ENCODE measurements around the gene FZD8. TPM values are rescaled to one million over a fixed set of nuclear protein-coding genes. Genes with fewer than 3 reads are reported as not detected.

FZD8 gene
- total RNA-seq, 1 experiment from 2014 or later = 1.8 TPM

DNA sequence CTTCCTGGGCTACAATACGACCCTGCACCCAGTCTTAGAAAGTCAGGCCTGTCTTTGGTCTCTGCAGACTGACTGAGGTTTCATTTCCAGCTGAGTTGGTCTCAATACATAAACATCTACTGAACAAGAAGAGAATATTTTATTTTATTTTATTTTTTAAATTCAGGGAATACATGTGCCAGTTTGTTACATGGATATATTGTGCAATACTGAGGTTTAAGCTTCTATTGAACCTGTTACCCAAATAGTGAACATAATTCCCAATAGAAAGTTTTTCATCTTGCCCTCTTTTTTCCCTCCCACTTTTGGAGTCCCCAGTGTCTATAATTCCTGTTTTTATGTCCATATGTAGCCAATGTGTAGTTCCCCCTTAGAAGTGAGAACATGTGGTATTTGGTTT, 10.7 kb downstream of the FZD8 start:
- in situ Hi-C loops (cut with HindIII; ENCODE audit: low pct_unique_long_range_greater_than_20kb, low sequenced_read_pairs) = no loop called here
- no peak for DNase-seq (ENCODE audit: low read depth, low spot score)
- no peak for ATAC-seq
- ChIA-PET POLR2A (interaction anchor here (0.6 kb wide), 1 partner anchor 1249 kb away, joined by 3 read pairs; no protein-coding TSS in a partner anchor), CTCF (no interaction called here)
- Histone ChIP-seq H3K27me3 (ENCODE audit: control insufficient read depth, insufficient read depth, low read length) (no peaks in the 10 kb centered on the region; the same call in 1 of the 2 replicates), H3K4me3 (ENCODE audit: low read depth in 2 of 2, low read length in 2 of 2) (no peak overlapping the region), H3K9me3 (ENCODE audit: control insufficient read depth, insufficient read depth, low read depth, low read length) (no peaks in the 10 kb centered on the region), H3K4me1 (ENCODE audit: control insufficient read depth, insufficient read depth, low read length) (no peaks in the 10 kb centered on the region), H3K36me3 (ENCODE audit: control insufficient read depth, insufficient read depth, low read length) (no peaks in the 10 kb centered on the region), H3K27ac (ENCODE audit: low read length) (no peak overlapping the region)
- TF ChIP-seq SIN3A (IDR thresholded peaks at IDR 0.05; ENCODE audit: borderline replicate concordance, insufficient read depth, low read depth, low read length) (no peak), POLR2AphosphoS5 (IDR thresholded peaks at IDR 0.05; ENCODE audit: low read depth, low read length) (no peak), TCF7L2 (IDR thresholded peaks at IDR 0.05; ENCODE audit: low read depth, low read length) (no peak)
- TF ChIP-seq, protein P1, sequence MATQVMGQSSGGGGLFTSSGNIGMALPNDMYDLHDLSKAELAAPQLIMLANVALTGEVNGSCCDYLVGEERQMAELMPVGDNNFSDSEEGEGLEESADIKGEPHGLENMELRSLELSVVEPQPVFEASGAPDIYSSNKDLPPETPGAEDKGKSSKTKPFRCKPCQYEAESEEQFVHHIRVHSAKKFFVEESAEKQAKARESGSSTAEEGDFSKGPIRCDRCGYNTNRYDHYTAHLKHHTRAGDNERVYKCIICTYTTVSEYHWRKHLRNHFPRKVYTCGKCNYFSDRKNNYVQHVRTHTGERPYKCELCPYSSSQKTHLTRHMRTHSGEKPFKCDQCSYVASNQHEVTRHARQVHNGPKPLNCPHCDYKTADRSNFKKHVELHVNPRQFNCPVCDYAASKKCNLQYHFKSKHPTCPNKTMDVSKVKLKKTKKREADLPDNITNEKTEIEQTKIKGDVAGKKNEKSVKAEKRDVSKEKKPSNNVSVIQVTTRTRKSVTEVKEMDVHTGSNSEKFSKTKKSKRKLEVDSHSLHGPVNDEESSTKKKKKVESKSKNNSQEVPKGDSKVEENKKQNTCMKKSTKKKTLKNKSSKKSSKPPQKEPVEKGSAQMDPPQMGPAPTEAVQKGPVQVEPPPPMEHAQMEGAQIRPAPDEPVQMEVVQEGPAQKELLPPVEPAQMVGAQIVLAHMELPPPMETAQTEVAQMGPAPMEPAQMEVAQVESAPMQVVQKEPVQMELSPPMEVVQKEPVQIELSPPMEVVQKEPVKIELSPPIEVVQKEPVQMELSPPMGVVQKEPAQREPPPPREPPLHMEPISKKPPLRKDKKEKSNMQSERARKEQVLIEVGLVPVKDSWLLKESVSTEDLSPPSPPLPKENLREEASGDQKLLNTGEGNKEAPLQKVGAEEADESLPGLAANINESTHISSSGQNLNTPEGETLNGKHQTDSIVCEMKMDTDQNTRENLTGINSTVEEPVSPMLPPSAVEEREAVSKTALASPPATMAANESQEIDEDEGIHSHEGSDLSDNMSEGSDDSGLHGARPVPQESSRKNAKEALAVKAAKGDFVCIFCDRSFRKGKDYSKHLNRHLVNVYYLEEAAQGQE (IDR thresholded peaks at IDR 0.05; ENCODE audit: insufficient read depth in 1 of 2, low read depth in 2 of 2, low read length in 1 of 2) = no peak
- TF ChIP-seq, protein P2, sequence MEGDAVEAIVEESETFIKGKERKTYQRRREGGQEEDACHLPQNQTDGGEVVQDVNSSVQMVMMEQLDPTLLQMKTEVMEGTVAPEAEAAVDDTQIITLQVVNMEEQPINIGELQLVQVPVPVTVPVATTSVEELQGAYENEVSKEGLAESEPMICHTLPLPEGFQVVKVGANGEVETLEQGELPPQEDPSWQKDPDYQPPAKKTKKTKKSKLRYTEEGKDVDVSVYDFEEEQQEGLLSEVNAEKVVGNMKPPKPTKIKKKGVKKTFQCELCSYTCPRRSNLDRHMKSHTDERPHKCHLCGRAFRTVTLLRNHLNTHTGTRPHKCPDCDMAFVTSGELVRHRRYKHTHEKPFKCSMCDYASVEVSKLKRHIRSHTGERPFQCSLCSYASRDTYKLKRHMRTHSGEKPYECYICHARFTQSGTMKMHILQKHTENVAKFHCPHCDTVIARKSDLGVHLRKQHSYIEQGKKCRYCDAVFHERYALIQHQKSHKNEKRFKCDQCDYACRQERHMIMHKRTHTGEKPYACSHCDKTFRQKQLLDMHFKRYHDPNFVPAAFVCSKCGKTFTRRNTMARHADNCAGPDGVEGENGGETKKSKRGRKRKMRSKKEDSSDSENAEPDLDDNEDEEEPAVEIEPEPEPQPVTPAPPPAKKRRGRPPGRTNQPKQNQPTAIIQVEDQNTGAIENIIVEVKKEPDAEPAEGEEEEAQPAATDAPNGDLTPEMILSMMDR (IDR thresholded peaks at IDR 0.05) = no peak
- intact Hi-C loops (cut with micrococcal nuclease; ENCODE audit: unreplicated experiment) = no loop called here
- no TSS peak for BruUV-seq (replicated peaks)

DNA sequence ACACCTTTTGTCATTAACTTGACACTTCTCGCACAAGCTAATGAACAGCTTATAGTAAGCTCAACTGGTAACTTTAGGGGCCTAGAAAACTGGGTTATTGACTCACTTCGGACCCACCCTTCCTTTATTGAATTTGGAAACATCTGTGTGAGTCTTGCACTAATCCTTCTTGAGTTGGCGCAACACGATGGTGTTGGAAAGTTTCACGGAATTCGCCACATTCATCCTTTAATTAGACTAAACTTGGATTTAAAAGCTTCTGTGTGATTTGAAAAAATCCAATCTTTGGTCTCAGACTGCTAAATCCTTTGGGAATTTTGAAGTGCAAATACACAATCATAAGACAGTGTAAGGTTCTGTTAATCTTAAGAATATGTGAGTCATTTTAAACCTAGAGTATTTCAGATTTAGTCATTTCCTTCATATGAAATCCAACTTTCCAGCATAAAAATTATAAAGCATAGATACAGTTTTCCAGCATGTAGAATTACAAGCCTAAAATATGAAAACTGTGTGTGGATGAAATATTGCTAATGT, 15.1 kb downstream of the FZD8 start:
- Histone ChIP-seq H3K36me3 (ENCODE audit: control insufficient read depth, insufficient read depth, low read length) (no peaks in the 10 kb centered on the region), H3K27me3 (ENCODE audit: control insufficient read depth, insufficient read depth, low read length) (no peaks in the 10 kb centered on the region; the same call in 1 of the 2 replicates), H3K9me3 (ENCODE audit: control insufficient read depth, insufficient read depth, low read depth, low read length) (no peaks in the 10 kb centered on the region), H3K4me1 (ENCODE audit: control insufficient read depth, insufficient read depth, low read length) (no peaks in the 10 kb centered on the region), H3K27ac (ENCODE audit: low read length) (no peak overlapping the region), H3K4me3 (ENCODE audit: low read depth in 2 of 2, low read length in 2 of 2) (no peak overlapping the region)
- ATAC-seq (no peak), DNase-seq (ENCODE audit: low read depth, low spot score) (no peak)
- in situ Hi-C loops (cut with HindIII; ENCODE audit: low pct_unique_long_range_greater_than_20kb, low sequenced_read_pairs) (no loop called here), intact Hi-C loops (cut with micrococcal nuclease; ENCODE audit: unreplicated experiment) (no loop called here)
- no peak for TF ChIP-seq POLR2AphosphoS5 (IDR thresholded peaks at IDR 0.05; ENCODE audit: low read depth, low read length)
- TF ChIP-seq TCF7L2 (IDR thresholded peaks at IDR 0.05; ENCODE audit: low read depth, low read length) = no peak
- TF ChIP-seq, protein P1 (IDR thresholded peaks at IDR 0.05; ENCODE audit: insufficient read depth in 1 of 2, low read depth in 2 of 2, low read length in 1 of 2) = no peak
- ChIA-PET POLR2A (no interaction called here), CTCF (no interaction called here)
- BruUV-seq (replicated peaks) = no TSS peak
